Ishikawa (cell line): ENCODE measurements around the gene PKMYT1.
A peak's percentile ranks its signal among the peaks of the same experiment; 100 is the strongest.

Experiments
- CEBPB ChIP-seq: IDR thresholded peaks from 2 replicates; pipeline ENCODE4 v1.6.1; 2012
- CREB1 ChIP-seq: IDR thresholded peaks from 2 replicates; pipeline ENCODE4 v1.6.1; 2012; ENCODE audit warnings: low read depth
- EGR1 ChIP-seq: IDR thresholded peaks from 2 replicates; pipeline ENCODE4 v1.6.1; 2012
- EP300 ChIP-seq: IDR thresholded peaks from 2 replicates; pipeline ENCODE4 v1.6.1; 2012; ENCODE audit warnings: borderline replicate concordance
- FOXM1 ChIP-seq: IDR thresholded peaks from 2 replicates; pipeline ENCODE4 v1.6.1; 2012; ENCODE audit warnings: low read depth, borderline replicate concordance
- MAX ChIP-seq: IDR thresholded peaks from 2 replicates; pipeline ENCODE4 v1.6.1; 2012
- NFIC ChIP-seq: IDR thresholded peaks from 2 replicates; pipeline ENCODE4 v1.6.1; 2012
- RAD21 ChIP-seq: IDR thresholded peaks from 2 replicates; pipeline ENCODE4 v1.6.1; 2012; ENCODE audit warnings: low read depth
- REST ChIP-seq: IDR thresholded peaks from 2 replicates; pipeline ENCODE4 v1.6.1; 2012; ENCODE audit warnings: low read depth, mild to moderate bottlenecking
- TAF1 ChIP-seq: IDR thresholded peaks from 2 replicates; pipeline ENCODE4 v1.6.1; 2012; ENCODE audit warnings: low read depth, mild to moderate bottlenecking
- TCF12 ChIP-seq: IDR thresholded peaks from 2 replicates; pipeline ENCODE4 v1.6.1; 2012; ENCODE audit warnings: low read depth
- TEAD4 ChIP-seq: IDR thresholded peaks from 2 replicates; pipeline ENCODE4 v1.6.1; 2012
- USF1 ChIP-seq: IDR thresholded peaks from 2 replicates; pipeline ENCODE4 v1.6.1; 2012
- YY1 ChIP-seq: IDR thresholded peaks from 2 replicates; pipeline ENCODE4 v1.6.1; 2012; ENCODE audit warnings: low read depth
- ZBTB7A ChIP-seq: IDR thresholded peaks from 2 replicates; pipeline ENCODE4 v1.6.1; 2012; ENCODE audit warnings: low read depth

Gene PKMYT1

GRCh38 chr16:3027983-3028715 lies 47.9 kb upstream of the PKMYT1 start:
- TF ChIP-seq YY1 (no peak), TAF1 (no peak), RAD21 (peak; percentile 69), MAX (peak; percentile 73; the same call in 1 of the 2 replicates), CEBPB (no peak), FOXM1 (no peak), EP300 (no peak), EGR1 (no peak), NFIC (no peak), ZBTB7A (no peak), TEAD4 (no peak), TCF12 (peak; percentile 26; the same call in 1 of the 2 replicates), REST (no peak), USF1 (no peak), CREB1 (no peak)

DNA sequence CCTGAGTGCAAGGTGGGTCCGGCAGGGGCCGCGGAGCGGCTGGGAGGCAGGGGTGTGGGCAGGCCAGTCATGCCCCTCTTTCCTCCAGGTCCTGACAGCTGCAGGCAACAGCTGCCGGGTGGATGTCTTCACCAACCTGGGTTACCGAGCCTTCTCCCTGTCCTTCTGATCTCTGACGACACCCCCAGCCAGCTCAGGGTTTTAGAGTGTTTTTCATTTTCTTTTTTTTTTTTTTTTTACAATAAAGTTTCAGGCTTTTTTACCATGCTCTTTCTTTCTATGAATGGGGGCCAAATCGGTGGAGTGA lies 47.2 kb upstream of the PKMYT1 start:
- TF ChIP-seq ZBTB7A (no peak), TEAD4 (no peak), CREB1 (no peak), RAD21 (no peak), CEBPB (no peak), FOXM1 (no peak), EGR1 (no peak), YY1 (no peak), TCF12 (no peak), REST (no peak), MAX (no peak), TAF1 (no peak), NFIC (no peak), EP300 (no peak), USF1 (no peak)

DNA sequence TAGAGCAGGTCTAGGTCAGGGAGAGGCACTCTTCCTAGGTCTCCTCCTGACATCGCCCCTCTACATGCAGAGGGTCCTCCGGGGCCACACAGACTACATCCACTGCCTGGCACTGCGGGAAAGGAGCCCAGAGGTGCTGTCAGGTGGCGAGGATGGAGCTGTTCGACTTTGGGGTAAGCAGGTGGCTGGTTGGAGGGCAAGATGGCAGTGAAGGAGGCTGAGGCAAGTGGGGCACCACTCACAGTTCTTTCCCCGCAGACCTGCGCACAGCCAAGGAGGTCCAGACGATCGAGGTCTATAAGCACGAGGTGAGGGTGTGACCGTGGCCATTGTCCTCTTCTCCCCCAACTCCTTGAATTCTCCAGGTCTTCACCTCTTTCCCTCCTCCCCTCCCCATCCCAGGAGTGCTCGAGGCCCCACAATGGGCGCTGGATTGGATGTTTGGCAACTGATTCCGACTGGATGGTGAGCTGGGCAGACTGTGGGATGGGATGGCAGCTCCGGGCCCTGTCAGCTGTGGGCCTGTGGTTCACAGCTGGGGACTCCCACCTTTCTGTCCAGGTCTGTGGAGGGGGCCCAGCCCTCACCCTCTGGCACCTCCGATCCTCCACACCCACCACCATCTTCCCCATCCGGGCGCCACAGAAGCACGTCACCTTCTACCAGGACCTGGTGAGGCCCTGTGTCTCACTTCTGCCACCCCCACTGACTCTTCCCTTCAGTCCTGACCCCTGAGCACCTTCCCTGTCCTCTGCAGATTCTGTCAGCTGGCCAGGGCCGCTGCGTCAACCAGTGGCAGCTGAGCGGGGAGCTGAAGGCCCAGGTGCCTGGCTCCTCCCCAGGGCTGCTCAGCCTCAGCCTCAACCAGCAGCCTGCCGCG lies 46.6 kb upstream of the PKMYT1 start:
- TF ChIP-seq TAF1 (no peak), CREB1 (no peak), USF1 (no peak), ZBTB7A (no peak), EP300 (no peak)

DNA sequence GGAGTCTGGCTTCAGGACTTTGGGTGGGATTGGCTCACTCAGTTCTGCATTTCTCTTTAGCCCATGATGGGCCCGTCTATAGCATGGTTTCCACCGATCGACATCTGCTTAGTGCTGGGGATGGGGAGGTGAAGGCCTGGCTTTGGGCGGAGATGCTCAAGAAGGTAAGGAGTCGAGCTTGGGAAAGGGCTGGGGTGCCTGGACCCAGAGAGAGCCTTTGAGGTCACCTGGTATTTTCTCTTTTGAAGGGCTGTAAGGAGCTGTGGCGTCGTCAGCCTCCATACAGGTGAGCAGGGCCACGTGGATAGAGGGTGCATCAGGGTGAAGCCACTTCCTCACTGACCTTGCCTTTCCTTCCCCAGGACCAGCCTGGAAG lies 45.7 kb upstream of the PKMYT1 start:
- TF ChIP-seq TEAD4 (no peak), EP300 (no peak), YY1 (no peak), FOXM1 (no peak), USF1 (no peak), REST (no peak), ZBTB7A (no peak), MAX (no peak), RAD21 (no peak), CEBPB (no peak), TAF1 (no peak), CREB1 (no peak)
